22Rv1 (cell line): ENCODE data around the gene PXMP4.

Source experiments
- CTCF ChIP-seq: fragments of 450-650 bp; IDR thresholded peaks from 2 replicates; pipeline ENCODE4 v1.5.1; 2017; ENCODE audit warnings: mild to moderate bottlenecking
- ZFX ChIP-seq: fragments of 450-650 bp; IDR thresholded peaks from 2 replicates; pipeline ENCODE4 v1.6.1; 2017; ENCODE audit warnings: antibody characterized with exemption, borderline replicate concordance

- TF ChIP-seq CTCF = no peak
- TF ChIP-seq ZFX = no peak
Observed at GRCh38 chr20:33670715-33671499, 49.2 kb downstream of the PXMP4 start.
